Loucy (cell line): ENCODE data around the gene FAM81A.

Experiments
- H2AFZ ChIP-seq: fragments of 200-600 bp; sonication (generic); 2 replicates; pipeline ENCODE4 v1.6.0; 2016; ENCODE audit warnings: antibody characterized with exemption, mild to moderate bottlenecking, low read length, moderate library complexity
- H3F3A ChIP-seq: fragments of 200-600 bp; 2 replicates; pipeline ENCODE4 v1.6.0; 2016; ENCODE audit warnings: antibody characterized with exemption, low read depth, mild to moderate bottlenecking
- H3K27me3 ChIP-seq: fragments of 200-600 bp; sonication (generic); 2 replicates; pipeline ENCODE4 v1.6.1; 2014; ENCODE audit warnings: low read length, mild to moderate bottlenecking; ENCODE audit not compliant: insufficient read depth, poor library complexity, severe bottlenecking
- H3K36me3 ChIP-seq: fragments of 200-600 bp; sonication (generic); 2 replicates; pipeline ENCODE4 v1.6.1; 2016; ENCODE audit warnings: low read length; ENCODE audit not compliant: insufficient read depth
- H3K4me1 ChIP-seq: fragments of 200-600 bp; sonication (generic); 2 replicates; pipeline ENCODE4 v1.5.1; 2014; ENCODE audit warnings: low read length, mild to moderate bottlenecking; ENCODE audit not compliant: insufficient read depth, poor library complexity, severe bottlenecking
- H3K4me2 ChIP-seq: fragments of 200-600 bp; sonication (generic); 2 replicates; pipeline ENCODE4 v1.6.0; 2014; ENCODE audit warnings: antibody characterized with exemption, low read length, low read depth, mild to moderate bottlenecking; ENCODE audit not compliant: poor library complexity, severe bottlenecking
- H3K4me3 ChIP-seq: fragments of 200-600 bp; sonication (generic); 2 replicates; pipeline ENCODE4 v1.5.1; 2014; ENCODE audit warnings: low read length, mild to moderate bottlenecking, mixed read lengths; ENCODE audit not compliant: poor library complexity, severe bottlenecking
- H3K79me2 ChIP-seq: fragments of 200-600 bp; sonication (generic); 2 replicates; pipeline ENCODE4 v1.6.1; 2014; ENCODE audit warnings: low read length; ENCODE audit not compliant: insufficient read depth
- H3K9ac ChIP-seq: fragments of 200-600 bp; sonication (generic); 2 replicates; pipeline ENCODE4 v1.6.0; 2014; ENCODE audit warnings: mild to moderate bottlenecking, low read depth, low read length, moderate library complexity; ENCODE audit not compliant: poor library complexity, severe bottlenecking
- H3K9me2 ChIP-seq: fragments of 200-600 bp; sonication (generic); replicated peaks from 2 replicates; pipeline ENCODE4 v1.6.1; 2016; ENCODE audit warnings: low read depth, low read length, mixed read lengths
- H3K9me3 ChIP-seq: fragments of 200-600 bp; sonication (generic); 2 replicates; pipeline ENCODE4 v1.6.1; 2014; ENCODE audit warnings: mild to moderate bottlenecking, antibody characterized with exemption, low read length, low read depth; ENCODE audit not compliant: insufficient read depth
- H4K20me1 ChIP-seq: fragments of 200-600 bp; sonication (generic); 2 replicates; pipeline ENCODE4 v1.6.0; 2014; ENCODE audit warnings: antibody characterized with exemption, low read length, mild to moderate bottlenecking; ENCODE audit not compliant: insufficient read depth, poor library complexity, severe bottlenecking
- CTCF ChIP-seq: fragments of 200-600 bp; sonication (generic); conservative IDR thresholded peaks from 2 replicates; pipeline ENCODE4 v1.5.1; 2014; ENCODE audit warnings: mild to moderate bottlenecking, antibody characterized with exemption, low read length
- EZH2phosphoT487 ChIP-seq: fragments of 200-600 bp; IDR thresholded peaks from 2 replicates; pipeline ENCODE4 v1.6.1; 2018; ENCODE audit warnings: antibody characterized with exemption, mild to moderate bottlenecking, moderate library complexity, borderline replicate concordance

The FAM81A gene

GRCh38 chr15:59443341-59444072, 5.5 kb downstream of the FAM81A start:
- no peak for TF ChIP-seq EZH2phosphoT487
- no peak for TF ChIP-seq CTCF
- Histone ChIP-seq H3K36me3 (no peaks in the 10 kb centered on the region), H3K4me1 (no peaks in the 10 kb centered on the region), H2AFZ (no peak overlapping the region), H3K27me3 (no peaks in the 10 kb centered on the region), H3K9ac (no peak overlapping the region), H3K4me2 (no peak overlapping the region), H3K9me2 (no peaks in the 10 kb centered on the region), H3K4me3 (no peak overlapping the region), H3F3A (no peaks in the 10 kb centered on the region), H3K9me3 (no peaks in the 10 kb centered on the region), H4K20me1 (no peaks in the 10 kb centered on the region), H3K79me2 (no peaks in the 10 kb centered on the region)

DNA sequence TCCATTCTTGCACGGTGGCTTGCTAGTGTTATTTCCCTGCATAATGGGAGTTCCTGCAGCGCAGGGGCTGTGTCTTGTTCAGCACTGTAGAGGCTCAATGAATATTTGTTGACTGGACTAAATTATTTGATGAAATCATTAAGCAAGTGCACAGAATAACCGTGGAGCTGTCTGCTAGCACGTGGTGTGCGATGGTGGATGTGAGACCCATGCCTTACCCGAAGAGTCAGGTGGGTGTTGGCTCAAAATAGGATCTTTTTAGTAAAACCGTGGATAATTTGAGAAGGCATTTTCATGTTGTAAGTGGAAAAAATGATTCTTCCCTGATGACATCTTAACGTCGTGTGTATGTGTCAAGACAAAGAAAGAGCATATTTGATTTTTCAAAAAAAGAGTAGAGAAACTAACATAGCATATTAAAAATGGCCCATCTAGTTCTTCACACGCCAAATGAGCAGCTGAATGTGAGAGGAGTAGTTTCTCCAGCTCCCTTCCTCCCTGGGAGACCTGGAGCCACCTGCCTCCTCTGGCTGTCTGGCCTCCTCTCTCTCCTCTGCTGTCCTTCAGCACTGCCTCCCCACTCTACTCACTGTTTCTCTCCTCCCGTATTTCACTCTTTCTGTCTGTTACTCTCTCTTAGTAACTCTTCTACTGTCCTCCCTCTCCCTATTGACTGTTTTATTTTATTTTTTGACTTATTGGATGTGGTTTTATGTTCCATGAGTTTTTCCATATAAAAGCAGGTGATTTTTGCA, 6.3 kb downstream of the FAM81A start:
- Histone ChIP-seq H3K9me3 (no peaks in the 10 kb centered on the region), H4K20me1 (no peaks in the 10 kb centered on the region), H3K27me3 (no peaks in the 10 kb centered on the region), H3K9ac (no peak overlapping the region), H3F3A (no peaks in the 10 kb centered on the region), H2AFZ (no peak overlapping the region), H3K4me3 (no peak overlapping the region), H3K4me2 (no peak overlapping the region), H3K4me1 (no peaks in the 10 kb centered on the region), H3K79me2 (no peaks in the 10 kb centered on the region), H3K36me3 (no peaks in the 10 kb centered on the region), H3K9me2 (no peaks in the 10 kb centered on the region)
- TF ChIP-seq CTCF (no peak), EZH2phosphoT487 (no peak)

- Histone ChIP-seq H3K79me2 (no peaks in the 10 kb centered on the region), H3K9me3 (no peaks in the 10 kb centered on the region), H3K4me3 (no peak overlapping the region), H3F3A (no peaks in the 10 kb centered on the region), H4K20me1 (no peaks in the 10 kb centered on the region), H3K4me1 (no peaks in the 10 kb centered on the region), H3K9ac (no peak overlapping the region), H3K36me3 (no peaks in the 10 kb centered on the region), H3K27me3 (no peaks in the 10 kb centered on the region), H3K9me2 (no peaks in the 10 kb centered on the region), H2AFZ (no peak overlapping the region), H3K4me2 (no peak overlapping the region)
- no peak for TF ChIP-seq EZH2phosphoT487
- no peak for TF ChIP-seq CTCF
Observed at GRCh38 chr15:59444980-59445545, 7.1 kb downstream of the FAM81A start.
